GM21515 (cell line): ENCODE measurements around the gene CFAP97.

ENCODE experiments used
- ATAC-seq: cut with Tn5 transposase; IDR thresholded peaks from one replicate; pipeline ENCODE4 v1.9.1; 2021; ENCODE audit not compliant: unreplicated experiment

The CFAP97 gene

GRCh38 chr4:185110375-185110823 is 93.4 kb downstream of the CFAP97 start:
- ATAC-seq, result no peak

GRCh38 chr4:185109736-185110135 is 94.1 kb downstream of the CFAP97 start:
- no peak for ATAC-seq
